DND-41 (cell line): Measurements from ENCODE around the gene EIF3I.

Experiments used
- ATAC-seq: fragments of 200-7000 bp; cut with Tn5 transposase; 3 replicates; pipeline ENCODE4 v1.9.1; 2021; ENCODE audit warnings: low read depth; ENCODE audit not compliant: insufficient read depth
- DNase-seq: peaks from one replicate; pipeline ENCODE4 v3.0.0-alpha.2; 2020
- H2AFZ ChIP-seq: 2 replicates; pipeline ENCODE4 v1.6.0; 2012; ENCODE audit warnings: low read depth, low read length
- H3K27ac ChIP-seq: 2 replicates; pipeline ENCODE4 v1.5.1; 2012; ENCODE audit warnings: low read length, inconsistent platforms
- H3K27me3 ChIP-seq: fragments of 200-600 bp; sonication (generic); 2 replicates; pipeline ENCODE4 v1.6.0; 2012; ENCODE audit warnings: low read length, mild to moderate bottlenecking, inconsistent platforms; ENCODE audit not compliant: insufficient read depth, poor library complexity
- H3K36me3 ChIP-seq: 2 replicates; pipeline ENCODE4 v1.5.1; 2012; ENCODE audit warnings: low read length, inconsistent platforms; ENCODE audit not compliant: insufficient read depth
- H3K4me1 ChIP-seq: 2 replicates; pipeline ENCODE4 v1.5.1; 2012; ENCODE audit warnings: mild to moderate bottlenecking, low read length; ENCODE audit not compliant: insufficient read depth
- H3K4me2 ChIP-seq: 2 replicates; pipeline ENCODE4 v1.6.0; 2012; ENCODE audit warnings: mild to moderate bottlenecking, moderate library complexity, low read length, inconsistent platforms; ENCODE audit not compliant: insufficient read depth
- H3K4me3 ChIP-seq, 2 experiments: fragments of 200-600 bp in 1 of 2; shearing (Covaris generic) in 1 of 2; 2 replicates each; pipeline ENCODE4 v1.5.1; 2012 to 2016; ENCODE audit warnings: inconsistent platforms in 2 of 2, low read length in 2 of 2, mild to moderate bottlenecking in 2 of 2, low read depth in 1 of 2, moderate library complexity in 1 of 2
- H3K79me2 ChIP-seq: 2 replicates; pipeline ENCODE4 v1.6.0; 2012; ENCODE audit warnings: low read length, inconsistent platforms; ENCODE audit not compliant: insufficient read depth
- H3K9ac ChIP-seq: 2 replicates; pipeline ENCODE4 v1.6.0; 2012; ENCODE audit warnings: low read depth, mild to moderate bottlenecking, inconsistent platforms, low read length, moderate library complexity
- H3K9me3 ChIP-seq: 2 replicates; pipeline ENCODE4 v1.5.1; 2012; ENCODE audit warnings: low read length, moderate library complexity, mild to moderate bottlenecking, inconsistent platforms; ENCODE audit not compliant: insufficient read depth, severe bottlenecking
- H4K20me1 ChIP-seq: 2 replicates; pipeline ENCODE4 v1.6.0; 2012; ENCODE audit warnings: low read length; ENCODE audit not compliant: insufficient read depth
- CTCF ChIP-seq: IDR thresholded peaks from 2 replicates; pipeline ENCODE4 v1.5.1; 2012; ENCODE audit warnings: borderline replicate concordance, low read length, moderate library complexity, mild to moderate bottlenecking; ENCODE audit not compliant: poor library complexity, severe bottlenecking; ENCODE audit errors: extremely low read depth
- EZH2 ChIP-seq: IDR thresholded peaks from 3 replicates; pipeline ENCODE4 v1.6.1; 2012; ENCODE audit warnings: borderline replicate concordance, low read depth, mild to moderate bottlenecking, moderate library complexity, low read length, inconsistent platforms; ENCODE audit not compliant: severe bottlenecking

Gene EIF3I

GRCh38 chr1:32220746-32221580 lies 1.2 kb upstream of the EIF3I start:
- Histone ChIP-seq H3K27ac (peak overlapping the region; percentile 37), H2AFZ (no peak overlapping the region)
- no peak for TF ChIP-seq EZH2
- TF ChIP-seq CTCF, result no peak

GRCh38 chr1:32221581-32221979 lies 627 bp upstream of the EIF3I start:
- no peak for ATAC-seq
- H3K36me3 ChIP-seq, result peaks cover 38% of the 10 kb centered on the region
- no peaks in the 10 kb centered on the region for H3K9me3 ChIP-seq

More at GRCh38 chr1:32220746-32221580, 1.2 kb upstream of the EIF3I start:
- Histone ChIP-seq H3K36me3 (peaks cover 40% of the 10 kb centered on the region), H3K4me3 (peak overlapping the region; percentile 84 to 85; a peak in 3 of 4 replicates), H4K20me1 (peaks cover 8% of the 10 kb centered on the region; the same call in 1 of the 2 replicates), H3K4me1 (peaks cover 31% of the 10 kb centered on the region), H3K9ac (peak overlapping the region; percentile 77), H3K4me2 (peak overlapping the region; percentile 70), H3K79me2 (peaks cover 43% of the 10 kb centered on the region), H3K27me3 (no peaks in the 10 kb centered on the region), H3K9me3 (no peaks in the 10 kb centered on the region)
- ATAC-seq, result no peak
- no peak for DNase-seq

GRCh38 chr1:32223683-32224082 lies 1.5 kb downstream of the EIF3I start:
- peaks cover 8% of the 10 kb centered on the region; the same call in 1 of the 2 replicates for H4K20me1 ChIP-seq
- H3K36me3 ChIP-seq, result peaks cover 50% of the 10 kb centered on the region
- no peaks in the 10 kb centered on the region for H3K9me3 ChIP-seq
- H3K4me2 ChIP-seq, result peak overlapping the region; percentile 70
- H3K79me2 ChIP-seq, result peaks cover 47% of the 10 kb centered on the region
- H3K4me3 ChIP-seq, result peak overlapping the region in 1 of 2 experiments; percentile 41; a peak in 1 of 4 replicates
- peak overlapping the region; percentile 10; the same call in 1 of the 2 replicates for H3K27ac ChIP-seq
- no peaks in the 10 kb centered on the region for H3K27me3 ChIP-seq
- no peak overlapping the region for H2AFZ ChIP-seq
- DNase-seq (no peak), ATAC-seq (no peak)
- TF ChIP-seq EZH2 (no peak), CTCF (peak; percentile 32)
- H3K9ac ChIP-seq, result peak overlapping the region; percentile 77
- peaks cover 34% of the 10 kb centered on the region for H3K4me1 ChIP-seq

More at GRCh38 chr1:32221581-32221979, 627 bp upstream of the EIF3I start:
- Histone ChIP-seq H3K27me3 (no peaks in the 10 kb centered on the region), H4K20me1 (peaks cover 8% of the 10 kb centered on the region; the same call in 1 of the 2 replicates), H3K4me3 (peak overlapping the region; percentile 84 to 85), H3K79me2 (peaks cover 47% of the 10 kb centered on the region), H3K4me2 (peak overlapping the region; percentile 70), H2AFZ (no peak overlapping the region; the same call in 1 of the 2 replicates), H3K27ac (peak overlapping the region; percentile 37), H3K9ac (peak overlapping the region; percentile 77), H3K4me1 (peaks cover 34% of the 10 kb centered on the region)
- TF ChIP-seq CTCF (no peak), EZH2 (no peak)
- no peak for DNase-seq
